ENCODE data around the gene SMCHD1. TPM values are rescaled to one million over a fixed set of nuclear protein-coding genes. Genes with fewer than 3 reads are reported as not detected.

SMCHD1 gene
- total RNA-seq, 2 donors from 2014 or later = 56.0 to 65.1 TPM

- H3K9me3 ChIP-seq = no peaks in the 10 kb centered on the region
- H3K27ac ChIP-seq = no peak overlapping the region
- 54% methylated on average over 3 of the region's 3 CpGs for WGBS
- H3K4me3 ChIP-seq = no peak overlapping the region
- H3K4me1 ChIP-seq (replicated peaks) = no peaks in the 10 kb centered on the region
- DNase-seq (ENCODE audit: low spot score) = no peak
- H3K27me3 ChIP-seq (replicated peaks; ENCODE audit: insufficient read depth) = no peaks in the 10 kb centered on the region
- intact Hi-C loops (cut with DNase I) = no loop called here
- TF ChIP-seq CTCF (IDR thresholded peaks at IDR 0.05) = no peak
- TF ChIP-seq POLR2A (IDR thresholded peaks at IDR 0.05) = no peak
- TF ChIP-seq POLR2AphosphoS5 (IDR thresholded peaks at IDR 0.05) = no peak
- no peaks in the 10 kb centered on the region for H3K36me3 ChIP-seq
Measured at GRCh38 chr18:2780750-2781149, 125.2 kb downstream of the SMCHD1 start.

- Histone ChIP-seq H3K9me3 (no peaks in the 10 kb centered on the region), H3K4me1 (replicated peaks) (no peaks in the 10 kb centered on the region), H3K36me3 (no peaks in the 10 kb centered on the region), H3K27me3 (replicated peaks; ENCODE audit: insufficient read depth) (no peaks in the 10 kb centered on the region), H3K4me3 (no peak overlapping the region), H3K27ac (no peak overlapping the region)
- intact Hi-C loops (cut with DNase I) = no loop called here
- DNase-seq (ENCODE audit: low spot score) = no peak
- TF ChIP-seq CTCF (IDR thresholded peaks at IDR 0.05) (no peak), POLR2A (IDR thresholded peaks at IDR 0.05) (no peak), POLR2AphosphoS5 (IDR thresholded peaks at IDR 0.05) (no peak)
Measured at GRCh38 chr18:2787225-2787624, 131.7 kb downstream of the SMCHD1 start.

- Histone ChIP-seq H3K27me3 (replicated peaks; ENCODE audit: insufficient read depth) (no peaks in the 10 kb centered on the region), H3K4me1 (replicated peaks) (no peaks in the 10 kb centered on the region), H3K27ac (no peak overlapping the region), H3K9me3 (no peaks in the 10 kb centered on the region), H3K36me3 (peaks cover 0 to 8% of the 10 kb centered on the region in 2 donors), H3K4me3 (no peak overlapping the region)
- DNase-seq (ENCODE audit: low spot score) = no peak
- TF ChIP-seq CTCF (IDR thresholded peaks at IDR 0.05) (no peak), POLR2A (IDR thresholded peaks at IDR 0.05) (no peak), POLR2AphosphoS5 (IDR thresholded peaks at IDR 0.05) (no peak)
- 96% methylated on average over 2 of the region's 2 CpGs for WGBS
- intact Hi-C loops (cut with DNase I) = no loop called here
Measured at GRCh38 chr18:2792395-2792794, 136.9 kb downstream of the SMCHD1 start.

- intact Hi-C loops (cut with DNase I) = no loop called here
- H3K9me3 ChIP-seq = no peaks in the 10 kb centered on the region
- WGBS = 91% methylated on average over 9 of the region's 9 CpGs
- no peak overlapping the region for H3K27ac ChIP-seq
- no peak for TF ChIP-seq CTCF (IDR thresholded peaks at IDR 0.05)
- TF ChIP-seq POLR2A (IDR thresholded peaks at IDR 0.05) = no peak
- TF ChIP-seq POLR2AphosphoS5 (IDR thresholded peaks at IDR 0.05) = no peak
- H3K4me3 ChIP-seq = no peak overlapping the region
- peaks cover 0 to 8% of the 10 kb centered on the region in 2 donors for H3K36me3 ChIP-seq
- DNase-seq (ENCODE audit: low spot score) = no peak
- H3K27me3 ChIP-seq (replicated peaks; ENCODE audit: insufficient read depth) = no peaks in the 10 kb centered on the region
- no peaks in the 10 kb centered on the region for H3K4me1 ChIP-seq (replicated peaks)
Measured at GRCh38 chr18:2794159-2794558, 138.6 kb downstream of the SMCHD1 start.

GRCh38 chr18:2797951-2798350 lies 142.4 kb downstream of the SMCHD1 start:
- Histone ChIP-seq H3K4me1 (replicated peaks) (no peaks in the 10 kb centered on the region), H3K4me3 (no peak overlapping the region), H3K27ac (no peak overlapping the region), H3K27me3 (replicated peaks; ENCODE audit: insufficient read depth) (no peaks in the 10 kb centered on the region), H3K9me3 (no peaks in the 10 kb centered on the region), H3K36me3 (peaks cover 0 to 8% of the 10 kb centered on the region in 2 donors)
- intact Hi-C loops (cut with DNase I) = no loop called here
- 97% methylated on average over 1 of the region's 1 CpG for WGBS
- no peak for DNase-seq (ENCODE audit: low spot score)
- TF ChIP-seq POLR2AphosphoS5 (IDR thresholded peaks at IDR 0.05) = no peak
- TF ChIP-seq CTCF (IDR thresholded peaks at IDR 0.05) = no peak
- no peak for TF ChIP-seq POLR2A (IDR thresholded peaks at IDR 0.05)

Measured in prostate gland (tissue), 2 donors.